HG02973 (cell line): Measurements from ENCODE around the gene CREB3L4.

ENCODE experiments used
- ATAC-seq: cut with Tn5 transposase; IDR thresholded peaks from one replicate; pipeline ENCODE4 v1.9.1; 2021; ENCODE audit warnings: moderate library complexity; ENCODE audit not compliant: unreplicated experiment

CREB3L4 gene

DNA sequence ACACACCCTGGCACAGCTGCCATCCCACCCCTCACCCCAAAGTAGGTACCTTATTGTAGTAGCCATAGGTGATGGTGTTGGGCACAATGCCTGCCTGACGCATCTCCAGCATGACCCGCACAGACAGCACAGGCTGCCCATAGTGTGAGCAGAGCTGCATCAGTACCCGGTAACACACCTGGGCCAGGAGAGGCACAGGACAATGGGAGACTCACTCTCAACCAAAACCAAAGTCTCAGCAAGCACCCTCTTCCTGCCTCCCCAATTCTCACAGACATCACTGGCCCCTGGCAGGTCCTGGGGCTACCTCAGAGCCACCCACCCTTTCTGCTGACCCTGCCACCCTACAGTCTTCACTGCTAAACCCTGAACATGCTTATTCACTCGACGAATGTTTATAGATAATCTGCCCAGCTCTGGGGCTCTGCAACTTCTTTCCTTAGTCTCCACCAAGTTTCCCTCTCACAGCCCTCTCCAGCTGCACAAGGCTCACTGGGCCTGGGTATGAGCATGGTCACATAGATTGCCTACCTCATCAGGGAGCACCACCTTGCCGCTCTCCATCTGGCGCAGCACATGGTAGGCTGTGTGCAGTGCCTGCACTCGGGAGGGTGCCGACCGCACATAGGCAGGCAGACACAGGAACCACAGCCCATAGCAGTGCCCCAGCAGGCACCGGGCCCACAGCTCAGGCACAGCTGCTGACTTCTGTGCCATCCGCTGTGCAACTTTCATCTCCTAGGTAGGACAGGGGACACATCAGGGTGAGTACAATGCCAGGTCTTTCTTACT lies 31.5 kb upstream of the CREB3L4 start:
- no peak for ATAC-seq

DNA sequence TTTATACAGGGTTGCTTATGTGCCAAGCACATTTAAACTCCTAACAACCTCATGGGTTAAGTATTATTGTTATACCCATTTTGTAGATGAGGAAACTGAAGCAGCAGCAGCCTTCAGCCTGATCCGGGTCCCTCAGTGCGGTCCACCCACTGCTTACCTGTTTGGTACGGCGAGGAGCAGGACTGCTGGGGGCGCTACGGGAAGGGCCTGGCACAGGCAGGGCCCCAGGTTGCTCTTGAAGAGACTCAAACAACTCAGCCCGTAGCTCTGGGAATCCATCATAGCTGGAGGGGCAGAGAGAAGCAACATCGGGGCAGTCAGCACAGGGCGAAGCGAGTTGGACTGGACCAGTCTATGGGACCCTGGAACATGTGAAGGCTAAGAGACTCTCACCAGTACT lies 30.4 kb upstream of the CREB3L4 start:
- no peak for ATAC-seq

DNA sequence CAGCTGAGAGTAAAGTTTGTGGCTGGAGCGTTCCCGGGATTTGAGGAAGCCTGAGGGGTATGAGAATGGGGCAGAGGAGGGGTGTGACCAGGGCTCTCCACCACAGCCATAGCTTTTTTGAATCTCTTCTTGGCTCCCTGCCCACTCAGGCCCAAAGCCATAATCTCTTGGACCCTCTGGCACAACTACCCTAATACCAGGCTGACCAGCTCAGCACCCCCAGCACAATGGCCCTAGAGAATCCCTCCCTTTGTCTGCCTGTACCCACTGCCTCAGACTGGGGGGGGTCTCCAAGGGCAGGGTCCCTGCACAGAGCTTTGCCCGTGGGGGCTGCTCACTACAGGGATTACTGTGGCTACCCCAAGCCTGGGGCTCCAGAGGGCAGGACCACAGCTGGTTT lies 28.7 kb upstream of the CREB3L4 start:
- ATAC-seq, result no peak

DNA sequence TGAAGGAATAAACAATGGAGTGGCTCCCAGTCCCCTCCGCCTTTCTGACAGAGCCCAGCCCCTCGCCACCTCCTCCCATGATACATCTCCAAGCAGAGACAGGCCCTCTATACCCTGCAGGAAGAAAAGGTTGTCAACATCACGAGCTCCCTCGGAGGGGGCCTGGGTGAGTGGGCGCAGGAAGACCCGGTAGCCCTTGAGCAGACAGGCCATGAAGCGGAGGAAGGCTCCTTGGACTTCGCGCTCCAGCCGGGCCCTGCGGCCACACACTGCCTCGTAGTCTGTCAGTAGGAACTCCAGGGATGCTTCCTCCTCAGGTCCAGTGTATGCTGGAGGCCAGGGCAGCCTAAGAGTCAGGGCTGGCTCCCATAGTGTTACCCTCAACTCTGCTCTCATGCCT lies 28.2 kb upstream of the CREB3L4 start:
- ATAC-seq, result no peak

DNA sequence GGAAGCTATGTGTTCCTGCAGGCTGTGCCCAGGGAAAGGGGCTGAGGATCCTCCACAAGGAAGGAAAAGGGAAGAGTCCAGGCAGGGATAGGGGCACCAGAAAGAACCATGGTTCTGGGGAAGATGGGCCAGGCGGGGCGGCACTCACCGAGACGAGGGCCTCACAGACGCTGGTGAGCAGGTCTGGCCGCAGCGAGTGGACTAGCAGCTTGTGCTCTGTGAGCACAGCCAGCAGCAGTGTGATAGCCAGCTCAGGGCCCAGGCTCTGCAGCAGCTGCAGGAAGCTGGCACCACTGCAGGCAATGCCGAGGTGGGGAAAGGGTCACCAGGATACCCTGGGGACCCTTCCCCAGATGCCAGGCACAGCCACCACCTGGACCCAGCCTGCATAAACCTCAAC lies 26.9 kb upstream of the CREB3L4 start:
- ATAC-seq, result no peak

DNA sequence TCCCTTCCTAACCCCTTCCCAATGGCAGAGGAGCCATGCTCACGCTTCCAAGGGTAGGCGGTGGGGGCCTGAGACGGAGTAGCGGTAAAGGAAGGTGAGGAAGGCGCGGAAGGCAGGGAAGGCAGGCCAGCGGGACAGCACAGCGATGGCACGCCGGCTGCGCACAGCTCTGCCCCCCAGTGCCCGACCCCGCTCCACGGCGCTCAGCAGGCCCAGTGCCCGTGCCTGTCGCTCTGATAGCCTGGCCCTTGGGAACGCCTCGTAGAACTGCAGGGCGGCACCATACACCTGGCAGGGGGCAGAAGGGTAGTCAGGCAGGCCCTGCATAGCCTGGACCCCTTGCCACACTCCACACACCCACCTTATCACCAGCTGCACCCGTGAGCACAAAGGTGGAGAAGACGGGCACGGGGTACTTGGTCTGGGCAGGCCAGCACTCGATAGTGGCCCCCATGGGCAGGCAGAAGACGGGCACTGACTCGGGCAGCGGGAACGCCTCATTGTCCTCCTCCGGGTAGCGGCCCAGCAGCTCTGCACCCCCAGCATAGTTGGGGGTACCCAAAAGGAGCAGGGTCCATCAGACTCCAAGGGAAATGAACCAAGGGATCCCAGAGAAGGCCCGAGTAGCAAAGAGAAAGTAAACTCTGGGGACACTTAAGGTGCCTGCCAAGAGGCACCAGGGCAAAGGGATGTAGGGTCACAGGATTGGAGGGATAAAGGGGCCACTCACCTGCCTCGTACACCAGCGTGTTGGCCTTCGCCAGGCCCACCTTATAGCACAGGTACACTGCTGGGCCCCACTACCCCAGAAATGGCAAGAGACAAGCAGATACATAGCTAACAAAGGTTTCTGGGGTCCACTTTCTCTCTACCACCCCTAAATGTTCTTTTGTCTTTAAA lies 25.6 kb upstream of the CREB3L4 start:
- ATAC-seq, result no peak

DNA sequence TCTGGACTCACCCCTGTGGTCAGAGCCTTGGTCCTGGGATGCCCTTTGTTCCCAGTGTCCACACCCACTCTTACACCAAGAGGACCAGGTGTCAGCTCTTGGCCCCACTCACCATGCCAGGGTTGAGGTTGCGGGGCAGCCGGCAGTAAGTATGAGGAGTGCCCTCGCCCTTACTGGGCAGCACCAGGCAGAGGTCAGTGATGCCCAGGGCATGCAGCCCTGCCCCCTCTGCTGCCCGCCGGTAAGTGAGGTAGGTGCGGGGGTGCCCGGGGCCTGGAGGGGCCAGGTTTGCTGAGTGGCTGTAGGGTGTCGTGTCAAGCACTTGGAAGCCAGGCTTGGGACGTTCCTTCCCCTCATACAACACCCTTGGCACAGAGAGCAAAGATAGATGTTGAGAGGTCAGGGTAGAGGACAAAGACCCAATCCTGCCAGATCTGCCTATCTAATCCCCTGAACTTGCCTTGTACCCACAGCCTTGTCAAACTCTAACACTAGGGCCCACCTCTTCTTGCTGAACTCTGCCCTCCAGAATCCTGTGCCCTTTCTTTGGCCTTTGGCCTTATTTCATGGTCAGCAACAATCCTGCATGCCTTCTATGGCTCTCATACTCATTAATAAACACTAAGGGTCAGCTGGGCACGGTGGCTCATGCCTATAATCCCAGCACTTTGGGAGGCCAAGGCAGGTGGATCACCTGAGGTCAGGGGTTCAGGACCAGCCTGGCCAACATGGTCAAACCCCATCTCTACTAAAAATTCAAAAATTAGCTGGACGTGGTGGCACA lies 24.7 kb upstream of the CREB3L4 start:
- ATAC-seq, result no peak

DNA sequence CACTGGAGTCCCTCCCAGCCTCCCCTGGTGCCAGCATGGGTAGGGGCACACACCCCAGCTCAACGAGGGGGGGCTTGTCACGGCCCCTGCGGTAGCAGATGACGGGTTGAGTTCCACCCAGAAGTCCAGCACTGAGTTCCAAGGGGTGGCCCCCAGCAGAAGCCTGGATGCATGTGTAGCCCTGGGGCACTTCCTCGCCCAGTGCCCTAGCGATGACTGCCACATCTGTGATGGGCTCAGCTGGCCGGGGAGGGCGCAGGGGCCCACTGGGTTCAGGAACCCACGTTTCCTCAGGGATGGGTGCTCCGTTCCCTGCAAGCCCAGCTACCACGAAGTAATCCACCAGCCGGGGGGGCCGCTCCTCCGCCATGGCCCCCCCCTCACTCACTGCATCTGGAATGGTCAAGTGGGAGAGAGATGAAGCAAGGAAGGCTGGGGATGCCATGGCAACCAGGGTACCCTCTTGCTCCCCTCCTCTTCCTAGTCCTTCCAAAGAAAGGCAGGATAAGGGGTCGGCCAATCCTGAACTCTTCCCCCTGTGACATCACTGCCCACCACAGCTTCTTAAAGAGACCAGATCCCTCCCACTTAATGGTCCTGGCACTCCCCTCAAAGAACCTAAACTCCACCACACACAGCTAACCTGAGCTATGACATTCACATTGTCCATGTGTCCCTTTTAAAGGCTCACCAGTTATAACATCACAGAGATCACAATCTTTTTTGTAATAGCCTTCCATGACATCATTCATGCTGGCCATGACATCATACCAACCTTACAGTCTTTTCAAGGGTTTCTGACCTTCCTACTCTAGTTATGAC lies 23.5 kb upstream of the CREB3L4 start:
- no peak for ATAC-seq

DNA sequence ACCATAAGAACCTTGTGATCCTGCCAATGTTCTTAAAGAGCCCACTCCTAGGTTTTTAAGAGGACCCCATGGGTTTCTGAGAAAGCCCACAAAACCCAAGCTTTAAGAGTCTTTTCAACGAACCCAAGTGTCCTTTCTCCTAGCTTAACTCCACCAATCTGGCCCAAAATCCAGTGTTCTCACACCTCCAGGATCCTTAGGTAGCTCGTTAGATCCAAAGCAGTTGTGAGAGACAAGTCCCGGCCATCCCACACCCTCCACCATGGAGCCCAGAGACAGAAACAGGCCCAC lies 22.9 kb upstream of the CREB3L4 start:
- no peak for ATAC-seq

DNA sequence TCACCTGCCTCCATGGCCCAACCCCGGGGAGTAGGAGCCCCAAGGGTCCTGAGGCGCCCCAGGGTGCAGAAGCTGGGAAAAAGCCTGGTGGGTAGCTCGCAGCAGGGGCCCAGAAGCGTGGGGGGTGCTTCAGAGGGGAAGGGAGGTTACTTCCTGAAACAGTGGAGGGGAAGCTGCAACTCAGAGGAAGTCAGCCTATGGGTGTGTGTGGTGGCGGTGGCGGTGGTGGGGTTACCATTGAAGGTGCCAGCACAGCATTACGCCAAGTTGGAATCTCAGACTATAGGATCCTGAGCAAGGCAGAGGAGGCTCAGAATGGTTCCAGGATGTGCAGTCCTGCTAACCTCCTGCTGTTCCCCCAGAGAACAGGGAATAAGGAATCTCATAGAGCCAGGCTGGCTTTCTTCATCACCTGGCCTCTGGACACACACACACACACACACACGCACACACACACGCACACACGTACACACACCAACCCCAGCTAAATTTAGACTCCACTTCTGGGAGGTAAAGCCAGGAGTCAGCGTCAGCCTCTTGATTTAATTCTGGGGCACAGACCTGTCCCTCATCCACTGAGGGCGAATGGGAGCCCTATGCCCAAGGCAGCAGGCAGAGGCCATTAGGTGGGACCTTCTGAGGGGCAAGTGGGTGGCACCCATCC lies 22.4 kb upstream of the CREB3L4 start:
- peak; percentile 4 for ATAC-seq

DNA sequence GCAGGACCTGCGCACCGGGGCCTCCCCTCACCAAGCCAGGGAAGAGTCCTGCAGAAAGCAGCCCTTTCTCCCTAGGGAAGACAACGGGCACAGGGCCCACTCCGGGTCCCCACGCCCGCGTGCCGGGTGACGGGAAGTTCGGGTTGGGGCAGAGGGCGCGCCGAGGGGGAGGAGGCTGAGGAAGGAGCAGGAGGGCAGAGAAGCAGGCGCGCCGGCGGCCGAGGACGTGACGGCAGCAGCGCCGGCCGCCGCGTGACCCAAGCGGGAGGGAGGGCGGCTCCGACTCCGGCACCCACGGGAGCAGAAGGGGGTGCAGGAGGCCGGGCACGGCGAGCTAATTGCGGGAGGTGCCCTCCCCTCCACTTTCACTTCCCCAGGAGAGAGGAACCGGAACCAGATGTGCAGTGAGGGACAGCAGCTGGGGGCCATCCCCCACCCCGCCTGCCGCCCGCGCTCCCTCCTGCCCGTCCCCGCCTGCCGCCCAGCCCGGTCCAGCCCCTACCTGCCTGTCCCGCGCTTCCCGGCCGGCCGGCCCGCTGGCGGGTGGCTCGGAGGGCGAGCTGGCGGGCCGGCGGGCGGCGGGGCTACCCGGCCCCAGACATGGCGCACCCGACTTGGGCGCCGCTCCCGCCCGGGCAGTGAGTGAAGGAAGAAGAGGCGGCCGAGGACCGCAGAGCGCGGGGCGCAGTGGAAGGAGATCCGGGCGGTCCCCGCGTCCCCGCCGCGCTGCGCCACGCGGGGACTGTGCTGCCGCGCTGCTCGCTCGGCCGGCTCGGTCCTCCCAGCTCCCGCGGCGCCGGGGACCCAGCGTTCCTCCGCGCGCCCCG lies 21.7 kb upstream of the CREB3L4 start:
- peak; percentile 63 for ATAC-seq

DNA sequence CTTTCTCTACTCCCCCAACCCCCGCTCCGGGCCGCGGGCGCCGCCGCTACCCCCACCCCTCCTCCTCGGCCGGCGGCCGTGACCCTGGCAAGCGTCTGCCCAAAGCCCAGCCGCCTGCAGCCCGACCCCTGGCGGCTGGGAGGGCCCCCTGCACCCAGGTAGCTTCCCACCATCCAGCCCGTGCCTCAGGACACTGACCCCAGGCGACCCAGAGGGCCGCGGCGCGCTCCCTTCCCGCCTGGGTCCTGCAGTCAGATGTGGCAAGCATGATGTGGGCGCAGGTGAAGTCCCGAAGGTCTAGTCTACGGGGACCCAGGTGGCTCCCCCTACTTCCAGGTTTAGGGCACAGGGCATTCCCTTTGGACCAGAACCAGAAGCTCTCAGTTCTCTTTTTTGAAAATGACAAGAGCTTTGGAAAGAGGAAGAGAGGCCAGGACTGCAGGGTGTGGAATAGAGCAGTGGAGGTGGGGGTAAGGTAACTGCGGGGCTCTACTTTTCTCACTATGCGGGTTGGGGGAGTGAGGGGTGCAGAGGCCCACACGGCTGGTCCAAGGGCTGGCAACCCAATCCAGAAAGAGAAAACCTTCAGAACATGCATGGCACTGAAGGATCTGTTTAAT lies 21.0 kb upstream of the CREB3L4 start, which contains the start of gene DENND4B:
TSS of gene DENND4B (minus strand) at position 97 of the 620 bp plus-strand sequence. CDS start 2,344 bp downstream, outside the sequence.
- ATAC-seq, result peak; percentile 51

DNA sequence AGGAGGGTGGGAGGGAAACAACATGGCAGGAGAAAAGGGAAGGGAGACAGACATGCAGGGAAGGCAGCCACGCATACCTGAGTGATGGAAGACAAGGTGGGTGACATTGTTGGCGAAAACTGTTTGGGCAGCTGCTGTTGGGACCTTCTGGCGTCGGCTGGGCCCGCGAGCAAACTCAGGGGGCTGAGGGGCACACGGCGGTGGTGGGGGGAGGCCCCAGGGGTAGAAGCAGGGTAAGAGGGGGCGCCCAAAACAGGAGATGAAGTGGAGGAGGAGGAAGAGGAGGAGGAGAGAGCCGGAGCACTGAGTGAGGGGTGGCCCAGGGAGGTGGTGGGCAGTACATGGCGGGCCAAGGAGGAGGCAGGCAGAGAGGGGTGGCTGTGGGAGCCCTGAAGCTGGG lies 16.5 kb upstream of the CREB3L4 start:
- ATAC-seq, result no peak

DNA sequence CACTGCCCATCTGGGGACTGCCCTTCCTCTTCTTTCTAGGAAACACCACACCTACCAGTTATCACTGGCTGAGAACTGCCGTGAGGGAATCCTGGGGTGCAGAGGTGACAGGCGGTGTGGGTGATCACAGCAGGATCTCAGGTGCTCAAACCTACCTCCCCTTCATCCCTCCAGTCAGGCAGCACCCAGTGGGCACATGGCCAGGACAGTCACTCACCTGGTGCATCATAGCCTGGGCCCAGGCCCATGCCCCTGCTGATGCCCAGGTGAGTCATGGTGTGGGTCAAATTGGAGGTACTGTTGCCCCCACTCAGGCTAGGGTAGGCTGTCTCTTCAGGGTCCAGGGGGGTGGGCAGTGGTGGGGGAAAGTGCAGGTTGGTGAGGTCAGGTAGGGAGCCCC lies 15.9 kb upstream of the CREB3L4 start:
- ATAC-seq, result no peak

DNA sequence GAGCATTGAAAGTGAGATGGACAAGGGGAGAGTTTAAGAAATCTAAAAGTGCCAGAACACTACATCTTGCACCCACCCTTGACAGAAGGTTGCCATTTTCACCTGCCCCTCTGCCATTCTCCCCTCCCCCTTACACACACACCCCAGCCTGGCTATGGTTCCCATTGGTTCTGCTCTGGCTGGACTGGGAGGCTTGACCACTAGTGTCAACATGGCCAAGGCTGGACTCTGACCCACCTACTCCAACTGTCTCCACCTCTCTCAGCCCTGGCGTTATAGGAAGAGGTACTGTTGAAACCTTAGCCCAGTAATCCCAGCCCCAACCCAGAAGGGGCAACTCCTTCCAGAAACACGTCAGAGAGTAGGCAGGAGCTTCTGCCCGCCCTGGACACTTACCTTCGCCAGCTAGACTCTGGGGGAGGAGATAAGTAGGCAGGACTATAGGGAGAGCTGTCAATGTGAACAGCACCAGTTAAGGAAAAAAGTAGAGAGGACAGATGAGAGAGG lies 13.8 kb upstream of the CREB3L4 start:
- no peak for ATAC-seq

DNA sequence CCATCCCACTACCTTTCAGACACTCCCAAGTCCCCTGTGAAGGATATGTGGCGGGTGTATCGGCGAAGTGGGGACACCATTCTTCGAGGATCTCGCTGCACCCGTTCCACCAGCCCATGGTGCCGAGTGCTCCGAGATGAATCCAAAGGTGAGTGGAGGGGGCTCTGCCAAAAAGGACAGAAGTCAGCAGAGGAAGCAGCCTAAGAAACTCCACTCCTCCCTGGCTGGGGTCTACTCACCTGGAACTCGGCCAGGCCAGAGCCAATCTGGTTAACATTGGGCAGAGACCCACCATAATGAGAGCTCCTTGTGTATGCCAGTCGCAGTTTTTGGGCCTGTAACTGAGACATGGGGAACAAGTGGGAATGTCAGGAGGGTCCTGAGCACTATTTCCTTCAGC lies 12.9 kb upstream of the CREB3L4 start:
- no peak for ATAC-seq

DNA sequence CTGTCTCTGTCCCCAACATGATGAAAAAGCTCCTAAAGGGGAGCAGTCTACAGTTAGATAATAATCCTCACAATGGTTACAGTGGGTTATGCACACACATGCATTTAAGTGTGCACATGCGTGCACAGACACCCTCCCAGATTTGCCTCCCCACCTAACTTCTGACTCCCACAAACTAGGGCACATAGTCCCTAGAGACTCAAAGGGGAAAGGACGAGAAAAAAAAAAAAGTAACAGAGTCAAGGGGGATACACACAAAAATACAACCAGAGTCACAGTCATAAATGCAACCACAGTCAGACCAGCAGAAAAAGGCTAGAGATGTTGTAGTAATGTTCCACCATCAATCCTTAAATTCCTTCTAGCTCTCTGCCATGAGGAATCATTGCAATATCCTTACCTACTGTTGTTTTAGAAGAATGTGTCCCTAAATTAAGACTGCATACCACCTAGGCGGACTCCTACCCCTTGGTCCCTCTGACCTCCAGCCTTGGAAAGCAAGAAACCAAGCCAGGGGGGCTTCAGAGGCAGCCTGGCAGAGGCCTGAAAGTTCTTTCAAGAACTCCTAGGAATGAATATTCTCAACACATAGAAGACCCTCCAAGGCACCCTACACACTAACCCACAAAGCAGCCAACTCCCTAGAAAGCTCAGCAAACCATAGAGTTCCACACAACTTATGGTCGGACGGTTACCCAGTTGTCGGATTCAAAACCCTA lies 10.5 kb upstream of the CREB3L4 start:
- ATAC-seq, result no peak

DNA sequence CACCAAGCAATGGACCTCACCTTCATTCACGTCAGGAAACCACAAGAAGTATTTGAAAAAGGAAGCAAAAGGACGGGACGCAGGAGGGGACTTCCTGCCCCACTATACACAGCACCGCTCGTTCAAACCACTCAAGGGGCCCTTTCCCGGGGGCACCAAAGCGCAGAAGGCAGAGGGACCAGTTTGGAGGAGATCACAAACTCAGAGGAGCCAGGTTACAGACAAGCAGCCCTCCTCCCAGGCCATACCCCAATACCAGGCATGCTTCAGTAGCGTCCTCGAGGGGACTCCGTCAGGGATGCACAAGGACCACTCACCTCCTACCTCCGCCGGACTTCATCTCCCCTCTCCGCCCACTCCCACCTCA lies 10.0 kb upstream of the CREB3L4 start:
- peak; percentile 10 for ATAC-seq
